ENCODE measurements around the gene PIGS. TPM values are rescaled to one million over a fixed set of nuclear protein-coding genes. Genes with fewer than 3 reads are reported as not detected.
A peak's percentile ranks its signal among the peaks of the same experiment; 100 is the strongest.

PIGS gene
- total and polyA plus RNA-seq, 9 of the 15 experiments (the other 6 are each of a cell fraction or from before 2014, with no cell fraction given), result 47.5 to 138 (median 57.6) TPM

GRCh38 chr17:28599311-28600184 is 28.2 kb upstream of the PIGS start (continued):
- TF ChIP-seq SFPQ (IDR thresholded peaks at IDR 0.05; ENCODE audit: low read depth, low read length), result no peak
- peak in 1 of 2 experiments; percentile 40; a peak in 1 of 4 replicates for TF ChIP-seq ARNT (IDR thresholded peaks at IDR 0.05)
- no peak for TF ChIP-seq ZNF3 (CRISPR knock-in tag; IDR thresholded peaks at IDR 0.05)
- TF ChIP-seq JUN (IDR thresholded peaks at IDR 0.05; ENCODE audit: borderline replicate concordance, low read depth, low read length), result no peak
- TF ChIP-seq JUN (CRISPR knock-in tag; IDR thresholded peaks at IDR 0.05; ENCODE audit: borderline replicate concordance), result no peak
- TF ChIP-seq MITF (IDR thresholded peaks at IDR 0.05), result no peak
- TF ChIP-seq ZBTB2 (IDR thresholded peaks at IDR 0.05), result no peak
- TF ChIP-seq SPI1 (IDR thresholded peaks at IDR 0.05; ENCODE audit: borderline replicate concordance, low read depth, low read length), result peak; percentile 73
- peak; percentile 72 for TF ChIP-seq NFE2 (IDR thresholded peaks at IDR 0.05; ENCODE audit: low read depth)
- no peak for TF ChIP-seq GABPB2 (CRISPR knock-in tag; conservative IDR thresholded peaks at IDR 0.05)
- TF ChIP-seq ZKSCAN8 (CRISPR knock-in tag; IDR thresholded peaks at IDR 0.05), result no peak
- no peak for TF ChIP-seq RBM15 (IDR thresholded peaks at IDR 0.05; ENCODE audit: insufficient read depth, low read length)
- no peak for TF ChIP-seq KHSRP (IDR thresholded peaks at IDR 0.05)
- TF ChIP-seq CCNT2 (IDR thresholded peaks at IDR 0.05; ENCODE audit: borderline replicate concordance, extremely low read depth, insufficient read length, low read depth, low read length), result no peak
- TF ChIP-seq RAD51 (IDR thresholded peaks at IDR 0.05; ENCODE audit: borderline replicate concordance, low read depth), result 0 out of 2 replicates have a peak, but pooled peaks have one; percentile 4
- TF ChIP-seq CBFA2T3 (IDR thresholded peaks at IDR 0.05), result no peak
- TF ChIP-seq HDAC8 (tag; IDR thresholded peaks at IDR 0.05), result no peak
- no peak for TF ChIP-seq NCOR1 (IDR thresholded peaks at IDR 0.05)
- no peak for TF ChIP-seq HMG20A (CRISPR knock-in tag; conservative IDR thresholded peaks at IDR 0.05)
- no peak for TF ChIP-seq EP300 (IDR thresholded peaks at IDR 0.05; ENCODE audit: low read length)
- no peak for TF ChIP-seq U2AF1 (optimal IDR thresholded peaks at IDR 0.05; ENCODE audit: low read depth, low read length)
- TF ChIP-seq NFATC3 (IDR thresholded peaks at IDR 0.05), result no peak
- no peak for TF ChIP-seq SOX6 (IDR thresholded peaks at IDR 0.05)
- TF ChIP-seq THRA (IDR thresholded peaks at IDR 0.05), result no peak
- no peak for TF ChIP-seq BCL6 (CRISPR knock-in tag; IDR thresholded peaks at IDR 0.05)
